Lung (tissue), 12 donors: ENCODE data around the gene TSPAN16. TPM values are rescaled to one million over a fixed set of nuclear protein-coding genes. Genes with fewer than 3 reads are reported as not detected.
"Not testable (repeated sequence)": the region's sequence is repeated elsewhere in the genome, so short reads cannot be mapped to it uniquely, and the experiment has no call there.

Experiments
- ATAC-seq: fragments of 200-7000 bp; cut with Tn5 transposase; one replicate; pipeline ENCODE4 v1.9.1; 2020; ENCODE audit warnings: moderate number of reproducible peaks; ENCODE audit not compliant: insufficient read depth, low FRiP score
- DNase-seq, 3 donors: peaks; one replicate each; pipeline ENCODE4 v3.0.0-alpha.2; 2013 to 2017
- H3K27ac ChIP-seq, 2 donors: one replicate each; pipeline ENCODE4 v1.5.1; 2013; ENCODE audit warnings: mild to moderate bottlenecking in 2 of 2, moderate library complexity in 2 of 2, control low read depth in 1 of 2, inconsistent platforms in 1 of 2, low read depth in 1 of 2, low read length in 1 of 2
- H3K27me3 ChIP-seq, 3 donors: one replicate each; pipeline ENCODE4 v1.5.1; 2013; ENCODE audit warnings: low read length in 2 of 3; ENCODE audit not compliant: control insufficient read depth in 3 of 3, insufficient read depth in 3 of 3
- H3K36me3 ChIP-seq, 4 donors: one replicate each; pipeline ENCODE4 v1.5.1; 2013; ENCODE audit warnings: low read length in 4 of 4, mild to moderate bottlenecking in 1 of 4, moderate library complexity in 1 of 4; ENCODE audit not compliant: control insufficient read depth in 4 of 4, insufficient read depth in 4 of 4
- H3K4me1 ChIP-seq, 5 donors: one replicate each; pipeline ENCODE4 v1.5.1; 2013; ENCODE audit warnings: low read length in 5 of 5, mild to moderate bottlenecking in 2 of 5, moderate library complexity in 1 of 5; ENCODE audit not compliant: control insufficient read depth in 5 of 5, insufficient read depth in 5 of 5
- H3K4me3 ChIP-seq: one replicate; pipeline ENCODE4 v1.5.1; 2013; ENCODE audit warnings: mild to moderate bottlenecking, control low read depth, moderate library complexity
- H3K9ac ChIP-seq, 2 donors: one replicate each; pipeline ENCODE4 v1.5.1; 2013; ENCODE audit warnings: low read length in 2 of 2, control low read depth in 1 of 2; ENCODE audit not compliant: insufficient read depth in 1 of 2
- H3K9me3 ChIP-seq, 4 donors: one replicate each; pipeline ENCODE4 v1.5.1; 2013; ENCODE audit warnings: low read length in 3 of 4, mild to moderate bottlenecking in 1 of 4, moderate library complexity in 1 of 4; ENCODE audit not compliant: control insufficient read depth in 4 of 4, insufficient read depth in 3 of 4
- WGBS, 2 donors: extraction: QIAGEN DNeasy Blood & Tissue Kit; methylation state at CpG; one replicate each; pipeline ENCODE4 v1.1.7; 2013; 5-methylcytosine and 5-hydroxymethylcytosine counted together
- polyA plus RNA-seq, 2 donors: library from polyadenylated mRNA; stranded (reverse); fragments of 200-250 nt; gene quantifications; one replicate each; pipeline ENCODE4 v1.2.1, GENCODE V29; 2013
- total RNA-seq, 2 donors: library from RNA; depleted of rRNA in 1 of 2; stranded (reverse); fragments of >200 nt in 1 of 2; gene quantifications; one replicate each; pipeline ENCODE4 v1.2.1, GENCODE V29; 2014 to 2021
- TF ChIP-seq, protein P1 (sequence below): IDR thresholded peaks from 2 replicates; pipeline ENCODE4 v1.5.1; 2012; ENCODE audit warnings: mild to moderate bottlenecking; ENCODE audit errors: control extremely low read depth, extremely low read depth
- donor health status: control.
- donor health status: control.
- donor health status: Bipolar disorder and iron deficiency.
- donor health status: healthy.
- donor health status: DM: yes; HTN: yes; CAD: no.

The TSPAN16 gene
- total and polyA plus RNA-seq, 4 donors, result not detected

DNA sequence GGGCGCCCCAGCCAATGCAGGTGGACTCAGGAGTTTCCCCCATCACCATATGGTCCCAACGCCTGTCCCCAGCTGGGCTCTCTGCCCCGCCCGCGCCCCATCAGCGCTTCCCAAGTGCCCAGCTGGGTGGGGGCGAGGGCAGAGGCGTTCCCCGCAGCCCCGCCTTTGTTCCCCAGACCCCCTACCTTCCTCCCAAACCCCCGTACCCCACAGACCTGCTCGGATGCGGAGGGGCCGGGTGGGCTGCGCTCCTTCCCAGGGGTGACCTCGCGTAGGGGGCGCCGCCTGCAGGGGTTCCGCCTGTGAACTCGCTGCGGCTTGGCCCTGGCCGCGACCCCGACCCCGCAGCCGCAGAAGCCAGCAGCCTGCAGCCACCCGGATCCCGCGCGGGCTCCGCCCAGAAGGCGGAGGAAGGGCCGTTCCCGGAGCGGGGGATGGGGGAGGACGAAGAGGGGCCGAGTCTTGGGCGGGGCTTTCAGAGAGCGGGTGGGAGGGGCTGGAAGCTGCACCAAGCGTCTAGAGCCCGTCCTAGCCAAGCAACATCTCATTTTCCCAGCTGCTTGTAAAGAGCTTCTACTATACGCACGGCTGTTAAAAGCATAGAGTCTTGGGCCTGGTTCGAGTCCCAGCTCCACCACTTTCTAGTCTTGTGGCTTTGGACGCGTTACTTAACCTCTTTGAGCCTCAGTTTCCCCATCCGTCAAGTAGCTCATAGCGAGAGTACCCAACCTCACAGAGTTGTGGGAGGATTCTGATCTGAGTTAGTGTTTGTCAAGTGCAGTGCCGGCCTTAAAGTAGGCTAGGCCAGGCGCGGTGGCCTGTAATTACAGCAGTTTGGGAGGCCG lies 43.5 kb downstream of the TSPAN16 start, which contains the start of gene RAB3D:
Gene RAB3D (minus strand): TSS at position 404 of the 845 bp plus-strand sequence. CDS start 2,258 bp downstream, outside the sequence.
- Histone ChIP-seq H3K9ac (peak within 1 kb of the TSS; percentile 44 to 73), H3K9me3 (peaks cover 0 to 2% (median 0%) of the 10 kb centered on the region in 4 donors), H3K4me3 (peak within 1 kb of the TSS; percentile 69), H3K27me3 (no peaks in the 10 kb centered on the region), H3K4me1 (peaks cover 0 to 19% (median 3%) of the 10 kb centered on the region in 5 donors), H3K27ac (peak within 1 kb of the TSS; percentile 57 to 78), H3K36me3 (peaks cover 3 to 25% (median 19%) of the 10 kb centered on the region in 4 donors)
- ATAC-seq (peak; percentile 94), DNase-seq (peak; percentile 95 to 97 (median 95))
- TF ChIP-seq, protein P1, sequence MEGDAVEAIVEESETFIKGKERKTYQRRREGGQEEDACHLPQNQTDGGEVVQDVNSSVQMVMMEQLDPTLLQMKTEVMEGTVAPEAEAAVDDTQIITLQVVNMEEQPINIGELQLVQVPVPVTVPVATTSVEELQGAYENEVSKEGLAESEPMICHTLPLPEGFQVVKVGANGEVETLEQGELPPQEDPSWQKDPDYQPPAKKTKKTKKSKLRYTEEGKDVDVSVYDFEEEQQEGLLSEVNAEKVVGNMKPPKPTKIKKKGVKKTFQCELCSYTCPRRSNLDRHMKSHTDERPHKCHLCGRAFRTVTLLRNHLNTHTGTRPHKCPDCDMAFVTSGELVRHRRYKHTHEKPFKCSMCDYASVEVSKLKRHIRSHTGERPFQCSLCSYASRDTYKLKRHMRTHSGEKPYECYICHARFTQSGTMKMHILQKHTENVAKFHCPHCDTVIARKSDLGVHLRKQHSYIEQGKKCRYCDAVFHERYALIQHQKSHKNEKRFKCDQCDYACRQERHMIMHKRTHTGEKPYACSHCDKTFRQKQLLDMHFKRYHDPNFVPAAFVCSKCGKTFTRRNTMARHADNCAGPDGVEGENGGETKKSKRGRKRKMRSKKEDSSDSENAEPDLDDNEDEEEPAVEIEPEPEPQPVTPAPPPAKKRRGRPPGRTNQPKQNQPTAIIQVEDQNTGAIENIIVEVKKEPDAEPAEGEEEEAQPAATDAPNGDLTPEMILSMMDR, result no peak
- whole genome bisulfite sequencing, 2 donors, result 6 to 7% methylated on average over 46 to 53 of the region's 53 CpGs

DNA sequence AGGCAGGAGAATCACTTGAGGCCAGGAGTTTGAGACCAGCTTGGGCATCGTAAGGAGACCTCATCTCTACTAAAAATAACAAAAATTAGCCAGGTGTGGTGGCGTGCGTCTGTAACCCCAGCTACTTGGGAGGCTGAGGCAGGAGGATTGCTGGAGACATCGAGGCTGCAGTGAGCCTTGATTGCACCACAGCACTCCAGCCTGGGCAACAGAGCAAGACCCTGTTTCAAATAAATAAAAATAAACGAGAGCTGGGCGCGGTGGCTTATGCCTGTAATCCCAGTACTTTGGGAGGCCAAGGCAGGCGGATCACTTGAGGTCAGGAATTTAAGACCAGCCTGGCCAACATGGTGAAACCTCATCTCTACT lies 44.1 kb downstream of the TSPAN16 start:
- Histone ChIP-seq H3K27ac (peak overlapping the region in 1 of 2 donors; percentile 30), H3K36me3 (peaks cover under 1 to 20% (median 16%) of the 10 kb centered on the region in 4 donors), H3K4me1 (peaks cover 1 to 21% (median 8%) of the 10 kb centered on the region in 5 donors)
- WGBS, 2 donors, result 83 to 88% methylated on average over 8 of the region's 8 CpGs
- not testable (repeated sequence) for H3K4me3 ChIP-seq, H3K27me3 ChIP-seq, DNase-seq, H3K9me3 ChIP-seq, H3K9ac ChIP-seq, ATAC-seq

DNA sequence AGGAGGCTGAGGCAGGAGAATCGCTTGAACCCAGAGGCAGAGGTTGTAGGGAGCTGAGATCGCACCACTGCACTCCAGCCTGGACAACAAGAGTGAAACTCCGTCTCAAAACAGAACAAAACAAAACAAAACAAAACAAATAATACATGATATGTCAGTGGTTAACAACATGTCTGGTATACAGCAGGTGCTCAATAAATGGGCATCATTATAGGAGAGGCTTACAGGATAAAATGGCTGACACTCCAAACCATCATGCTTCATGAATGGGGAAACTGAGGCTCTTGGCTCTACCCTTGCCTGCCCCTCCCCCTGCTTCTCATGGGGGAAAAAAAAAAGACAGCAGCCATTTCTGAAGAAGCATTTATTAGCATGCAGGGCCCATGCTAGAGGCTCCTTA lies 46.5 kb downstream of the TSPAN16 start:
- Histone ChIP-seq H3K27ac (no peak overlapping the region), H3K36me3 (peaks cover 0 to 6% (median 4%) of the 10 kb centered on the region in 4 donors), H3K4me1 (peaks cover 5 to 34% (median 12%) of the 10 kb centered on the region in 5 donors), H3K9ac (no peak overlapping the region), H3K27me3 (no peaks in the 10 kb centered on the region), H3K4me3 (no peak overlapping the region), H3K9me3 (no peaks in the 10 kb centered on the region)
- DNase-seq (no peak), ATAC-seq (no peak)
- TF ChIP-seq, protein P1, result no peak
- 90 to 97% methylated on average over 3 of the region's 3 CpGs for WGBS, 2 donors

DNA sequence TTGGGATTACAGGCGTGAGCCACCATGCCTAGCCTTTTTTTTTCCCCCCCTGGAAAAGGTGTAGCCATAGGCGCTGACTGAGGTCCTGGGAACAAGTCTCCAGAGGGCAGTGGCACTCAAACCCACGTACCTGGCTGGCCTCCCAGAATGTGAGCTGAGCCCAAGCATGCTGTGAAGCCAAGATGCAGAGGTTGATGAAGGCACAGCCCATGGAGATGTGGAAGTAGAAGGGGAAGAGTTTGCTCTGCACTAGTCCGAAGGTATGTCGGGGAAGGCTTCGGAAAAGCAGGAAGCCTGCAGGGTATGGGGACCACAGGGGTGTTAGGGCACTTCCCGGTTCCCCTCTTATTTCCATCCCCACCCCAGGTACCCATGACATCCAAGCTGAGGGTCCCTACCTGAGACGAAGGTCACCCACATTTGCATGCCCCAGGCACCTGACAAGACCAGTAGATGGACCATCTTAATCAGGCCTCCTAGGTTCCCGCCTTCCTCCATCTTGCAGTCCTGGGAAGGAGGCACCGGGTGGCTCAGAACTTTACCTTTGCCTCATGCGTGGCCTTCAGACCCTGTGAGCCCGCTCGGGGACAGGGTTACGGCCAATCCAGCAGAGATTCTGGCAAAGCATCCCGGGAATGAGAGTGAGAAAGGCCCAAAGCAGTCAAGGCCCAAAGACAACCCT lies 49.3 kb downstream of the TSPAN16 start:
- Histone ChIP-seq H3K36me3 (peaks cover 0 to 6% (median 4%) of the 10 kb centered on the region in 4 donors), H3K9me3 (peaks cover 0 to 5% (median 2%) of the 10 kb centered on the region in 4 donors), H3K9ac (peak overlapping the region; percentile 51 to 96), H3K27ac (peak overlapping the region; percentile 55 to 85), H3K4me1 (peaks cover 5 to 19% (median 8%) of the 10 kb centered on the region in 5 donors), H3K4me3 (peak overlapping the region; percentile 83), H3K27me3 (no peaks in the 10 kb centered on the region)
- 44% methylated on average over 15 of the region's 15 CpGs for WGBS, 2 donors
- TF ChIP-seq, protein P1, result no peak
- DNase-seq (no peak), ATAC-seq (no peak)
